Measurements from ENCODE around the gene DAPK2. TPM values are rescaled to one million over a fixed set of nuclear protein-coding genes. Genes with fewer than 3 reads are reported as not detected.

Gene DAPK2
- total and polyA plus RNA-seq, 2 of the 13 experiments (the other 11 are each of a cell fraction or from before 2014, with no cell fraction given), result 0.33 to 0.63 TPM

DNA sequence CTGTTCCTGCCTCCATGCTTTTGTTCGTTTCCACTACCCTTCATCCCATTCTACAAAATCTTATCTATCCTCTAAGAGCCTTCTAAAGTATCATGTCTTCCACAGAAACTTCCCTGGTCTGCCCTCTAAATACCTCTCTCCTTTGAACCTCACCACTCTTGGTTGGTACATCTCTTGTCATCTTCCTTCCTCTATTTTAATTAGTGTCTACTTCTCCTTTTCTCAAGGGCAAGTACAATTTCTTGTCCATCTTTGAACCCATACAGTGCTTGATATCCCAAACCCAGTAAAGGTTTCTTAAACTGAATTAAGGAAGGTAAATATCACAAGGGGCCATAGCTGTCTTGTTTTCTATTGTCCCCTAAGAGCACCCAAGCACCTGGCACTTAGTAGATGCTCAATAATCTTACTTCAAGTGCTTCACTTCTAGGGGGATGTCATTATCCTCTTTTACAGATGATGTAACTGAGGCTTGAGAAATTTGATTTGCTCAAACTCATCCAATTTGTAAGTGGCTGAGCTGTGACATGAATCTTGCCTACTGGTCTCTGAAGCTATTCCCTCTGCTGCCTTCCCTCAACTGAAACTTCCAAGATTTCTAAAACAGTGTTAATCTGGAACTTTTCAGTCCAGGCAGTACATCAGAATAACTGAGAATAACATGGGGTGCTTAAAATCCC is 2.6 kb upstream of the DAPK2 start:
- Histone ChIP-seq H3K9me3 (ENCODE audit: low read length) (no peaks in the 10 kb centered on the region), H3K4me1 (ENCODE audit: insufficient read depth, low read length) (peaks cover 55% of the 10 kb centered on the region), H2AFZ (ENCODE audit: low read length) (no peak overlapping the region), H3K4me3 (replicated peaks in 1 of 3; ENCODE audit: insufficient read depth in 1 of 3, low read depth in 2 of 3, low read length in 3 of 3) (no peak overlapping the region), H3K4me2 (ENCODE audit: low read depth, low read length) (no peak overlapping the region), H3K36me3 (replicated peaks in 1 of 2; ENCODE audit: control insufficient read depth in 1 of 2, insufficient read depth in 2 of 2, low read length in 2 of 2) (no peaks in the 10 kb centered on the region), H4K20me1 (ENCODE audit: insufficient read depth, low read length) (no peaks in the 10 kb centered on the region), H3K9ac (ENCODE audit: insufficient read depth, low read depth, low read length) (no peak overlapping the region), H3K27me3 (ENCODE audit: control insufficient read depth in 1 of 2, insufficient read depth in 2 of 2, low read length in 2 of 2) (peaks cover 2 to 42% of the 10 kb centered on the region in 2 experiments; a peak in 4 of 5 replicates), H3K27ac (ENCODE audit: extremely low read length, insufficient read depth, low read length) (no peak overlapping the region), H3K79me2 (ENCODE audit: insufficient read depth, low read length) (no peaks in the 10 kb centered on the region)
- intact Hi-C loops (cut with micrococcal nuclease; ENCODE audit: unreplicated experiment) (no loop called here), in situ Hi-C loops (cut with HindIII; ENCODE audit: extremely low pct_ligation_motif_present, low pct_unique_long_range_greater_than_20kb) (no loop called here)
- no peak for ATAC-seq
- POLR2A ChIA-PET, result no interaction called here
- no TSS peak for BruUV-seq (replicated peaks)
- CTCF ChIA-PET (ENCODE audit: low intra/inter-chr PET ratio, low total read pairs), result no interaction called here
- TF ChIP-seq RBM39 (IDR thresholded peaks at IDR 0.05; ENCODE audit: low read depth, low read length, poor library complexity, severe bottlenecking) (no peak), MAFG (CRISPR knock-in tag; IDR thresholded peaks at IDR 0.05) (no peak), ZNF205 (CRISPR knock-in tag; IDR thresholded peaks at IDR 0.05) (no peak), ZNF598 (CRISPR knock-in tag; IDR thresholded peaks at IDR 0.05; ENCODE audit: borderline replicate concordance) (no peak), ZNF589 (CRISPR knock-in tag; conservative IDR thresholded peaks at IDR 0.05) (no peak), RARG (CRISPR knock-in tag; IDR thresholded peaks at IDR 0.05; ENCODE audit: low read depth) (no peak), ZNF768 (CRISPR knock-in tag; IDR thresholded peaks at IDR 0.05) (no peak), KDM2A (CRISPR knock-in tag; IDR thresholded peaks at IDR 0.05; ENCODE audit: borderline replicate concordance, low read depth) (no peak)
- TF ChIP-seq, protein P1, sequence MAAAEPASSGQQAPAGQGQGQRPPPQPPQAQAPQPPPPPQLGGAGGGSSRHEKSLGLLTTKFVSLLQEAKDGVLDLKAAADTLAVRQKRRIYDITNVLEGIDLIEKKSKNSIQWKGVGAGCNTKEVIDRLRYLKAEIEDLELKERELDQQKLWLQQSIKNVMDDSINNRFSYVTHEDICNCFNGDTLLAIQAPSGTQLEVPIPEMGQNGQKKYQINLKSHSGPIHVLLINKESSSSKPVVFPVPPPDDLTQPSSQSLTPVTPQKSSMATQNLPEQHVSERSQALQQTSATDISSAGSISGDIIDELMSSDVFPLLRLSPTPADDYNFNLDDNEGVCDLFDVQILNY (CRISPR knock-in tag; conservative IDR thresholded peaks at IDR 0.05), result no peak
- TF ChIP-seq, protein P2, sequence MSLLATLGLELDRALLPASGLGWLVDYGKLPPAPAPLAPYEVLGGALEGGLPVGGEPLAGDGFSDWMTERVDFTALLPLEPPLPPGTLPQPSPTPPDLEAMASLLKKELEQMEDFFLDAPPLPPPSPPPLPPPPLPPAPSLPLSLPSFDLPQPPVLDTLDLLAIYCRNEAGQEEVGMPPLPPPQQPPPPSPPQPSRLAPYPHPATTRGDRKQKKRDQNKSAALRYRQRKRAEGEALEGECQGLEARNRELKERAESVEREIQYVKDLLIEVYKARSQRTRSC (CRISPR knock-in tag; IDR thresholded peaks at IDR 0.05; ENCODE audit: low read depth), result no peak
- TF ChIP-seq, protein P3, sequence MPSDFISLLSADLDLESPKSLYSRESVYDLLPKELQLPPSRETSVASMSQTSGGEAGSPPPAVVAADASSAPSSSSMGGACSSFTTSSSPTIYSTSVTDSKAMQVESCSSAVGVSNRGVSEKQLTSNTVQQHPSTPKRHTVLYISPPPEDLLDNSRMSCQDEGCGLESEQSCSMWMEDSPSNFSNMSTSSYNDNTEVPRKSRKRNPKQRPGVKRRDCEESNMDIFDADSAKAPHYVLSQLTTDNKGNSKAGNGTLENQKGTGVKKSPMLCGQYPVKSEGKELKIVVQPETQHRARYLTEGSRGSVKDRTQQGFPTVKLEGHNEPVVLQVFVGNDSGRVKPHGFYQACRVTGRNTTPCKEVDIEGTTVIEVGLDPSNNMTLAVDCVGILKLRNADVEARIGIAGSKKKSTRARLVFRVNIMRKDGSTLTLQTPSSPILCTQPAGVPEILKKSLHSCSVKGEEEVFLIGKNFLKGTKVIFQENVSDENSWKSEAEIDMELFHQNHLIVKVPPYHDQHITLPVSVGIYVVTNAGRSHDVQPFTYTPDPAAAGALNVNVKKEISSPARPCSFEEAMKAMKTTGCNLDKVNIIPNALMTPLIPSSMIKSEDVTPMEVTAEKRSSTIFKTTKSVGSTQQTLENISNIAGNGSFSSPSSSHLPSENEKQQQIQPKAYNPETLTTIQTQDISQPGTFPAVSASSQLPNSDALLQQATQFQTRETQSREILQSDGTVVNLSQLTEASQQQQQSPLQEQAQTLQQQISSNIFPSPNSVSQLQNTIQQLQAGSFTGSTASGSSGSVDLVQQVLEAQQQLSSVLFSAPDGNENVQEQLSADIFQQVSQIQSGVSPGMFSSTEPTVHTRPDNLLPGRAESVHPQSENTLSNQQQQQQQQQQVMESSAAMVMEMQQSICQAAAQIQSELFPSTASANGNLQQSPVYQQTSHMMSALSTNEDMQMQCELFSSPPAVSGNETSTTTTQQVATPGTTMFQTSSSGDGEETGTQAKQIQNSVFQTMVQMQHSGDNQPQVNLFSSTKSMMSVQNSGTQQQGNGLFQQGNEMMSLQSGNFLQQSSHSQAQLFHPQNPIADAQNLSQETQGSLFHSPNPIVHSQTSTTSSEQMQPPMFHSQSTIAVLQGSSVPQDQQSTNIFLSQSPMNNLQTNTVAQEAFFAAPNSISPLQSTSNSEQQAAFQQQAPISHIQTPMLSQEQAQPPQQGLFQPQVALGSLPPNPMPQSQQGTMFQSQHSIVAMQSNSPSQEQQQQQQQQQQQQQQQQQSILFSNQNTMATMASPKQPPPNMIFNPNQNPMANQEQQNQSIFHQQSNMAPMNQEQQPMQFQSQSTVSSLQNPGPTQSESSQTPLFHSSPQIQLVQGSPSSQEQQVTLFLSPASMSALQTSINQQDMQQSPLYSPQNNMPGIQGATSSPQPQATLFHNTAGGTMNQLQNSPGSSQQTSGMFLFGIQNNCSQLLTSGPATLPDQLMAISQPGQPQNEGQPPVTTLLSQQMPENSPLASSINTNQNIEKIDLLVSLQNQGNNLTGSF (CRISPR knock-in tag; IDR thresholded peaks at IDR 0.05), result no peak
- WGBS (ENCODE audit: low lambda C conversion rate), result 0% methylated on average over 1 of the region's 1 CpG
- FAIRE-seq, result no peak
- DNase-seq (ENCODE audit: low spot score), result no peak

Measured in HepG2 (cell line).